Retinal pigment epithelial cell (primary cell): ENCODE measurements around the gene IDH3G.

Source experiments
- DNase-seq: peaks from one replicate; pipeline ENCODE4 v3.0.0-alpha.2; 2010; ENCODE audit warnings: low read depth
- H3K4me3 ChIP-seq: 2 replicates; pipeline ENCODE4 v1.5.1; 2011; ENCODE audit warnings: mild to moderate bottlenecking, low read length, control low read depth, moderate library complexity
- TF ChIP-seq, protein P1 (sequence below): conservative IDR thresholded peaks from 2 replicates; pipeline ENCODE4 v1.5.1; 2011; ENCODE audit warnings: low read depth, low read length, control low read depth, inconsistent platforms

Gene IDH3G

GRCh38 chrX:153780678-153781427 is 13.3 kb downstream of the IDH3G start, which contains the start of gene SRPK3:
Gene SRPK3 (plus strand): TSS chrX:153781041. CDS start chrX:153781087, 46 bp downstream.
- no peak within 1 kb of the TSS for H3K4me3 ChIP-seq
- no peak for DNase-seq
- TF ChIP-seq, protein P1, sequence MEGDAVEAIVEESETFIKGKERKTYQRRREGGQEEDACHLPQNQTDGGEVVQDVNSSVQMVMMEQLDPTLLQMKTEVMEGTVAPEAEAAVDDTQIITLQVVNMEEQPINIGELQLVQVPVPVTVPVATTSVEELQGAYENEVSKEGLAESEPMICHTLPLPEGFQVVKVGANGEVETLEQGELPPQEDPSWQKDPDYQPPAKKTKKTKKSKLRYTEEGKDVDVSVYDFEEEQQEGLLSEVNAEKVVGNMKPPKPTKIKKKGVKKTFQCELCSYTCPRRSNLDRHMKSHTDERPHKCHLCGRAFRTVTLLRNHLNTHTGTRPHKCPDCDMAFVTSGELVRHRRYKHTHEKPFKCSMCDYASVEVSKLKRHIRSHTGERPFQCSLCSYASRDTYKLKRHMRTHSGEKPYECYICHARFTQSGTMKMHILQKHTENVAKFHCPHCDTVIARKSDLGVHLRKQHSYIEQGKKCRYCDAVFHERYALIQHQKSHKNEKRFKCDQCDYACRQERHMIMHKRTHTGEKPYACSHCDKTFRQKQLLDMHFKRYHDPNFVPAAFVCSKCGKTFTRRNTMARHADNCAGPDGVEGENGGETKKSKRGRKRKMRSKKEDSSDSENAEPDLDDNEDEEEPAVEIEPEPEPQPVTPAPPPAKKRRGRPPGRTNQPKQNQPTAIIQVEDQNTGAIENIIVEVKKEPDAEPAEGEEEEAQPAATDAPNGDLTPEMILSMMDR, result no peak

- H3K4me3 ChIP-seq, result no peak overlapping the region
- TF ChIP-seq, protein P1, result no peak
- DNase-seq, result no peak
Observed at GRCh38 chrX:153779891-153780677, 14.1 kb downstream of the IDH3G start.

DNA sequence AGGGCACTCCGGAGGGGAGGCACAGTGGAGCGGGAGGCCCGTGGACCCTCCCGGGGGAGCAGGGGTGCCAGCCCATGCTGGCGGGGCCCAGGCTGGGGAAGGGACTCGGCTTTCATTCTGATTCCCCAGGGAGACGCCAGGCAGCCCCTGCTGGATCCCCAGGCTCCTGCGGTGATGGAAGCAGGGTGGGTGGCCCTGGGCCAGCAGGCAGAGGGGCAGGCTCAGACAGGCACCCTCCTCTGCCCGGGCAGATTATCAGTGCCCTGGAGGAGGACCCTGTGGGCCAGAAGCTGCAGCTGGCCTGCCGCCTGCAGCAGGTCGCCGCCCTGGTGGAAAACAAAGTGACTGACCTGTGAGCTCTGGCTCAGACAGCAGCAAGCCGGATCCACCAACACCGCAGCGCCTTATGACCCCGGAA is 15.5 kb downstream of the IDH3G start:
- TF ChIP-seq, protein P1, result no peak
- no peak overlapping the region for H3K4me3 ChIP-seq
- no peak for DNase-seq

DNA sequence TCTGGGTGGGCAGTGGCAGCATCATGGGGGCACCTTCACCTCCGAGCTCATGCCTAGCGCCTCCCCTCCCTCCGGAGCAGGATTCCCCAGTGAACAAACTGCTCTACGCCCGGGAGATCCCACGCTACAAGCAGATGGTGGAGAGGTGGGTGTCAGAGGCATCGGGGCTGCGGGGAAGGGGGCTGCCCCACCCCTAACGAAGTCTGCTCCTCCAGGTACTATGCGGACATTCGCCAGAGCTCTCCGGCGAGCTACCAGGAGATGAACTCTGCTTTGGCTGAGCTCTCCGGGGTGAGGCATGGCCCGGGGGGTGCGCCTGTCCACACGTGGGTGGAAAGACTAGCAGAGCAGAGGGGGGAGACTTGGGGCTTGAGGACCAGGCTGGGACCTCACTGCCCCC is 16.0 kb downstream of the IDH3G start:
- no peak overlapping the region for H3K4me3 ChIP-seq
- TF ChIP-seq, protein P1, result no peak
- no peak for DNase-seq

DNA sequence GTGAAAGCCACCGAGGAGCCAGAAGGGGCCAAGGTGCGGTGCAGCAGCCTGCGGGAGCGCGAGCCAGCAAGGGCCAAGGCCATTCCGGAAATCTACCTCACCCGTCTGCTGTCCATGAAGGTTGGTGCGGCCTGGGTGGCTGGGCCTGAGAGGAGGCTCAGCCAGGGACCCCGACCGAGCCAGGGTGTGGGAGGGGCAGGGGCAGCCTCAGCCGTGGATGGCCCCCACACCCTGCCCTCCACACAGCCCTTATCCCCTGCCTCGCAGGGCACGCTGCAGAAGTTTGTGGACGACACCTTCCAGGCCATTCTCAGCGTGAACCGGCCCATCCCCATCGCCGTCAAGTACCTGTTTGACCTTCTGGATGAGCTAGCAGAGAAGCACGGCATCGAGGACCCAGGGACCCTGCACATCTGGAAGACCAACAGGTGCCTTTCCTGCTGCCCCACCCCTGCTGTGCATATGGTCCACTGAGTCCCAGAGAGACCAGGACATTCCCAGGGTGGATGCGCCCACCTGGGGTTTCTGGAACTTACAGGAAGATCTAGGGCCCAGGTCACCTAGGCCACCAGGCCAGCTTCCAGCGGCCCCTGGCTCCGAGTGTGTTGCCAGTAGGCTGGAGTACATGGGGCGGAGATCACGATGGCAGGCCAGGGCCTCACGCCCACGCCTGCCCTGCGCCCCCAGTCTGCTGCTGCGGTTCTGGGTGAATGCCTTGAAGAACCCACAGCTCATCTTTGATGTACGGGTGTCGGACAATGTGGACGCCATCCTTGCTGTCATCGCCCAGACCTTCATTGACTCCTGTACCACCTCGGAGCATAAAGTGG is 16.7 kb downstream of the IDH3G start:
- no peak overlapping the region for H3K4me3 ChIP-seq
- TF ChIP-seq, protein P1, result no peak
- DNase-seq, result no peak

DNA sequence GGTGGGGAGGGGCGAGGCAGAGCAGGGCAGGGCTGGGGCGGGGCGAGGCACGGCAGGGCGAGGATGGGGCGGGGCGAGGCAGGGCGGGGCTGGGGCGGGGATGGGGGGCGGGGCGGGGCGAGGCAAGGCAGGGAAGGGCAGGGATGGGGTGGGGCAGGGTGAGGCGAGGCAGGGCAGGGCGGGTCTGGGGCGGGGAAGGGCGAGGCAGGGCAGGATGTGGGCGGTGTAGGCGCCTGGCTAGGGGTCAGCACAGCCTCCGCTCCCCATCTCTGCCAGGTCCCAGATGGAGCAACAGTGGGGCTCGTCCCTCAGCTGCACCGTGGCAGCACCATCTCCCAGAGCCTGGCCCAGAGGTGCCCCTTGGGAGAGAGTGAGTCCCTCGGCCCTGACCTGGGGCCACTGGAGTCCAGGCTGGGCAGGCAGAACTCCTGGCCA is 17.5 kb downstream of the IDH3G start:
- DNase-seq, result no peak
- TF ChIP-seq, protein P1, result no peak
- H3K4me3 ChIP-seq, result no peak overlapping the region
